Measurements from ENCODE around the gene LPAR2.

DNA sequence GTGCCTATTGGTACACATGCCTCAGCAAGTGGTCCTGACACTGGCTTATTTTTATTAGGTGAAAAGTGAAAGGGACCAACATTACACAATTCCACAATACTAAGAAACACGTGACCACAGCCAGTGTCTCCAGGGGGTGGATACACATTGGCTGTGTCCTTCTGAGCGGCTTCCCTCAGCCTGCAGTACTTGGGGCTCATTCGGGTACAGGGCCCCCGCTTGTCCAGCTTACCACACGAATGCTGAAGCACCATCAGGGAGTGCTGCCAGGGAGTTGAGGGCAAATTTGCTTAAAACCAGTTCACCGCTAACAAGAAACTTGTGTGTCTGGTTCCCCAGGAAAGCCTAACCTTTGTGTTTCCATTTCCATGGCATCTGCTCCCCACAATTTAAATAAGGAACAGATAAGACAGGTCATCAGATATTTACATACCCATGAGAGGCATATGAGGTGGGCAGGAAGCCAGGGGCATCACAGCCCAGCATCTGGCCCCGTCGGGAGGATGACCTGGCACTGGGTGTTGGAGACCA, 32.8 kb downstream of the LPAR2 start:
- TF ChIP-seq, protein P1, sequence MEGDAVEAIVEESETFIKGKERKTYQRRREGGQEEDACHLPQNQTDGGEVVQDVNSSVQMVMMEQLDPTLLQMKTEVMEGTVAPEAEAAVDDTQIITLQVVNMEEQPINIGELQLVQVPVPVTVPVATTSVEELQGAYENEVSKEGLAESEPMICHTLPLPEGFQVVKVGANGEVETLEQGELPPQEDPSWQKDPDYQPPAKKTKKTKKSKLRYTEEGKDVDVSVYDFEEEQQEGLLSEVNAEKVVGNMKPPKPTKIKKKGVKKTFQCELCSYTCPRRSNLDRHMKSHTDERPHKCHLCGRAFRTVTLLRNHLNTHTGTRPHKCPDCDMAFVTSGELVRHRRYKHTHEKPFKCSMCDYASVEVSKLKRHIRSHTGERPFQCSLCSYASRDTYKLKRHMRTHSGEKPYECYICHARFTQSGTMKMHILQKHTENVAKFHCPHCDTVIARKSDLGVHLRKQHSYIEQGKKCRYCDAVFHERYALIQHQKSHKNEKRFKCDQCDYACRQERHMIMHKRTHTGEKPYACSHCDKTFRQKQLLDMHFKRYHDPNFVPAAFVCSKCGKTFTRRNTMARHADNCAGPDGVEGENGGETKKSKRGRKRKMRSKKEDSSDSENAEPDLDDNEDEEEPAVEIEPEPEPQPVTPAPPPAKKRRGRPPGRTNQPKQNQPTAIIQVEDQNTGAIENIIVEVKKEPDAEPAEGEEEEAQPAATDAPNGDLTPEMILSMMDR (IDR thresholded peaks at IDR 0.05; ENCODE audit: low read length): no peak
- TF ChIP-seq EZH2 (IDR thresholded peaks at IDR 0.05; ENCODE audit: borderline replicate concordance, low read length): no peak

Data from OCI-LY1 (cell line).